KMS-11 (cell line): Measurements from ENCODE around the gene C12orf54.

Experiments used
- H2AFZ ChIP-seq: fragments of 200-600 bp; sonication (generic); 2 replicates; pipeline ENCODE4 v1.6.1; 2016; ENCODE audit warnings: antibody characterized with exemption, mixed run types, low read depth
- H3K27ac ChIP-seq: fragments of 200-600 bp; sonication (generic); 2 replicates; pipeline ENCODE4 v1.6.1; 2016; ENCODE audit warnings: mild to moderate bottlenecking, mixed run types
- H3K27me3 ChIP-seq: fragments of 200-600 bp; sonication (generic); 2 replicates; pipeline ENCODE4 v1.6.1; 2017; ENCODE audit warnings: mild to moderate bottlenecking, low read depth, mixed run types, moderate library complexity; ENCODE audit not compliant: insufficient read depth
- H3K36me3 ChIP-seq: fragments of 200-600 bp; sonication (generic); 2 replicates; pipeline ENCODE4 v1.6.1; 2017; ENCODE audit warnings: mild to moderate bottlenecking, mixed run types; ENCODE audit not compliant: insufficient read depth
- H3K4me1 ChIP-seq: fragments of 200-600 bp; sonication (generic); 2 replicates; pipeline ENCODE4 v1.6.1; 2016; ENCODE audit warnings: mild to moderate bottlenecking, low read depth, mixed run types; ENCODE audit not compliant: poor library complexity, severe bottlenecking
- H3K4me2 ChIP-seq: fragments of 200-600 bp; sonication (generic); 2 replicates; pipeline ENCODE4 v1.7.0; 2016; ENCODE audit warnings: mild to moderate bottlenecking, mixed run types
- H3K4me3 ChIP-seq: fragments of 200-600 bp; sonication (generic); IDR thresholded peaks from 2 replicates; pipeline ENCODE4 v1.6.1; 2017; ENCODE audit warnings: low read depth, low read length, mixed read lengths; ENCODE audit not compliant: insufficient read depth
- H3K79me2 ChIP-seq: fragments of 200-600 bp; sonication (generic); 2 replicates; pipeline ENCODE4 v1.6.1; 2016; ENCODE audit warnings: low read depth, mixed run types; ENCODE audit not compliant: insufficient read depth
- H3K9ac ChIP-seq: fragments of 200-600 bp; sonication (generic); 2 replicates; pipeline ENCODE4 v1.6.1; 2016; ENCODE audit warnings: mild to moderate bottlenecking, mixed run types
- H4K20me1 ChIP-seq: fragments of 200-600 bp; sonication (generic); 2 replicates; pipeline ENCODE4 v1.6.1; 2016; ENCODE audit warnings: mild to moderate bottlenecking, mixed run types; ENCODE audit not compliant: insufficient read depth
- TF ChIP-seq, protein P1 (sequence below): fragments of 200-600 bp; sonication (generic); conservative IDR thresholded peaks from 2 replicates; pipeline ENCODE4 v1.6.1; 2017; ENCODE audit warnings: low read depth, mild to moderate bottlenecking, antibody characterized with exemption, low read length, moderate library complexity, mixed read lengths

The C12orf54 gene

DNA sequence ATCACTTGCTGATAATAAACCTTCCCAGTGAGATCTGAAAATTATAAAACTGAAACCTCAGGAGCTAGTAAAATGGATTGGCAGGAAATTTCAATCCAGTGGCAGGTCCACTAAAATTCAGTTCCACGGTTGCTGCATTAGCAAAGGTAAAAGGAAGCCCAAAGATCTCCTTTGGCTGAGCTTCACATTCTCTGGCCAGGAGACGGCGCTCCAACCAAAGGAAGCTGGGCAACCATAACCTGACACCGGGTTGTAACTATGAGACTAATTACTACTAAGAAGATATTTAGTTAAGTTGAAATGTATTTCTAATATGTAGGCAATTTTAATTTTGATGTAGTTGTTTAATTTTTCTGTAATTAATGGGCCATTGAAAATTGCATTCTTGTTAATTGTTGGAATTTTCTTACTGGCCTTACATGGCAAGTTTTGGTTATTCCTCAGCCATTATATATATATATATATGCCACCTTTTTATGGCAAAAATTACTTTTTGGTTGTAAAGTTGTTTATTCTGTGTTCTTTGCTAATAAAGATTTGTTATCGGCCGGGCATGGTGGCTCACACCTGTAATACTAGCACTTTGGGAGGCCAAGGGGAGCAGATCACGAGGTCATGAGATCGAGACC, 60.1 kb downstream of the C12orf54 start:
- Histone ChIP-seq H3K27ac (no peak overlapping the region), H3K4me2 (no peak overlapping the region), H4K20me1 (no peaks in the 10 kb centered on the region), H3K36me3 (no peaks in the 10 kb centered on the region), H3K4me3 (no peak overlapping the region), H3K27me3 (no peaks in the 10 kb centered on the region), H2AFZ (no peak overlapping the region), H3K9ac (no peak overlapping the region), H3K79me2 (no peaks in the 10 kb centered on the region), H3K4me1 (peaks cover 18% of the 10 kb centered on the region)
- TF ChIP-seq, protein P1, sequence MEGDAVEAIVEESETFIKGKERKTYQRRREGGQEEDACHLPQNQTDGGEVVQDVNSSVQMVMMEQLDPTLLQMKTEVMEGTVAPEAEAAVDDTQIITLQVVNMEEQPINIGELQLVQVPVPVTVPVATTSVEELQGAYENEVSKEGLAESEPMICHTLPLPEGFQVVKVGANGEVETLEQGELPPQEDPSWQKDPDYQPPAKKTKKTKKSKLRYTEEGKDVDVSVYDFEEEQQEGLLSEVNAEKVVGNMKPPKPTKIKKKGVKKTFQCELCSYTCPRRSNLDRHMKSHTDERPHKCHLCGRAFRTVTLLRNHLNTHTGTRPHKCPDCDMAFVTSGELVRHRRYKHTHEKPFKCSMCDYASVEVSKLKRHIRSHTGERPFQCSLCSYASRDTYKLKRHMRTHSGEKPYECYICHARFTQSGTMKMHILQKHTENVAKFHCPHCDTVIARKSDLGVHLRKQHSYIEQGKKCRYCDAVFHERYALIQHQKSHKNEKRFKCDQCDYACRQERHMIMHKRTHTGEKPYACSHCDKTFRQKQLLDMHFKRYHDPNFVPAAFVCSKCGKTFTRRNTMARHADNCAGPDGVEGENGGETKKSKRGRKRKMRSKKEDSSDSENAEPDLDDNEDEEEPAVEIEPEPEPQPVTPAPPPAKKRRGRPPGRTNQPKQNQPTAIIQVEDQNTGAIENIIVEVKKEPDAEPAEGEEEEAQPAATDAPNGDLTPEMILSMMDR: peak; percentile 68

DNA sequence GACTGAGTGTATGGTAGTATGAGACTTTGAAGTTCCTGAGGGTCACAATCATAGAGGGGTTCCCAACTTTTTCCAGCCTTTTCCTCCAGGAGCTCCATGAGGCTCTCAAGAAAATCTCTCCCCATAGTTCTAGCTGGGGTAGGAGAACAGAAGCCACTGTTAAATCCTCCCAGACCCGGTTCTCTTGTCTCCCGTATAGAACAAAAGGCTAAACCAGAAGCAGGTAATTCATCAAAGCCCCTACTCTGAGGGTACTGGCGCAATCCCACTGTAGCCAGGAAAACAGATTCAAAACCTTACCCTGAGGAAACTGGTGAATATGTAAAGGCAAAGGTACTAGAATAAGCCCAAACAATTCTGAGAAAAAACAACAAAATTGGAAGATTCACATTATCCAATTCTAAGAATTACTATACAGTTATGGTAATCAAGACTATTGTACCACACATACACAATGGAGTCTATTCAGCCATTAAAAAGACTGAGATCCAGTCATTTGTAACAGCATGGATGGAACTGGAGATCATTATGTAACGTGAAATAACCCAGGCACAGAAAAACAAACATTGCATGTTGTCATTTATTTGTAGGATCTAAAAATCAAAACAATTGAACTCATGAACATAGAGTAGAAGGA, 63.7 kb downstream of the C12orf54 start:
- H3K27me3 ChIP-seq: no peaks in the 10 kb centered on the region

More for the DNA sequence above, 63.7 kb downstream of the C12orf54 start:
- Histone ChIP-seq H3K4me1 (peaks cover 2% of the 10 kb centered on the region), H4K20me1 (no peaks in the 10 kb centered on the region), H3K4me2 (no peak overlapping the region), H3K27ac (no peak overlapping the region), H3K4me3 (no peak overlapping the region), H3K36me3 (no peaks in the 10 kb centered on the region), H3K79me2 (no peaks in the 10 kb centered on the region), H2AFZ (no peak overlapping the region), H3K9ac (no peak overlapping the region)
- TF ChIP-seq, protein P1: no peak
